ENCODE results near the gene B4GALT5.
A peak's percentile ranks its signal among the peaks of the same experiment; 100 is the strongest.
"Not testable (repeated sequence)": the region's sequence is repeated elsewhere in the genome, so short reads cannot be mapped to it uniquely, and the experiment has no call there.

Gene B4GALT5

GRCh38 chr20:49724408-49725223 lies 10.9 kb upstream of the B4GALT5 start:
- DNase-seq (ENCODE audit: low read depth, low spot score) = peak; percentile 28
- peak overlapping the region; percentile 21 for H3K9ac ChIP-seq (ENCODE audit: insufficient read length)
- no peaks in the 10 kb centered on the region for H3K9me3 ChIP-seq (ENCODE audit: low read depth, low read length)
- H3K36me3 ChIP-seq (ENCODE audit: insufficient read depth, low read length) = no peaks in the 10 kb centered on the region
- no peak for TF ChIP-seq FOXP2 (optimal IDR thresholded peaks at IDR 0.05; ENCODE audit: control extremely low read depth, extremely low read length, insufficient read depth)
- no peak for TF ChIP-seq POLR2AphosphoS5 (IDR thresholded peaks at IDR 0.05; ENCODE audit: borderline replicate concordance, low read depth, low read length)
- TF ChIP-seq EZH2 (IDR thresholded peaks at IDR 0.05) = no peak
- peak overlapping the region; percentile 54 for H3K4me3 ChIP-seq
- peak overlapping the region; percentile 86 for H3K27ac ChIP-seq

DNA sequence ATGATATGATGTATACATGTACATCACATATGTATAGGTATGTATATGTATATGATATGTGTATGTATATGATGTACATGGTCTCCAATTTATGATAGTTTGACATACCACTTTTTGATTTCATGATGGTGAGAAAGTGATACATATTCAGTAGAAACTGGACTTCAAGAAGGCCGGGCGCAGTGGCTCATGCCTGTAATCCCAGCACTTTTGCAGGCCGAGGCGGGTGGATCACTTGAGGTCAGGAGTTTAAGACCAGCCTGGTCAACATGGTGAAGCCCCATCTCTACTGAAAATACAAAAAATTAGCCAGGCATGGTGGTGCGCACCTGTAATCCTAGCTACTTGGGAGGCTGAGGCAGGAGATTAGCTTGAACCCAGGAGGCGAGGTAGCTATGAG lies 10.1 kb upstream of the B4GALT5 start:
- not testable (repeated sequence) for H3K27ac ChIP-seq; DNase-seq (ENCODE audit: low read depth, low spot score); H3K9me3 ChIP-seq (ENCODE audit: low read depth, low read length); H3K4me3 ChIP-seq; H3K9ac ChIP-seq (ENCODE audit: insufficient read length); H3K36me3 ChIP-seq (ENCODE audit: insufficient read depth, low read length)

DNA sequence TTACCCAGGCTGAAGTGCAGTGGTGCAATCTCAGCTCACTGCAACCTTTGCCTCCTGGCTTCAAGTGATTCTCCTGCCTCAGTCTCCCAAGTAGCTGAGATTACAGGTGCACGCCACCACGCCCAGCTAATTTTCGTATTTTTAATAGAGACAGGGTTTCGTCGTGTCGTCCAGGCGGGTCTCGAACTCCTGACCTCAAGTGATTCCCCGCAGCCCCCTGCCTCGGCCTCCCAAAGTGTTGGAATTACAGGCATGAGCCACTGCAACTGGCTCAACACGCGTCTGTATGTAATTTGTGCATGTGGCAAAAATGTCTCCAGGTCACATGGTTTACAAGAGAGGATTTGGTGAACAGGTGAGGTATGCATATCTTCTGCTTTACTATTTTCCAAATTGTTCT lies 7.6 kb upstream of the B4GALT5 start:
- H3K36me3 ChIP-seq (ENCODE audit: insufficient read depth, low read length); DNase-seq (ENCODE audit: low read depth, low spot score); H3K27ac ChIP-seq; H3K9ac ChIP-seq (ENCODE audit: insufficient read length); H3K4me3 ChIP-seq; H3K9me3 ChIP-seq (ENCODE audit: low read depth, low read length): not testable (repeated sequence)

GRCh38 chr20:49715466-49715865 lies 1.8 kb upstream of the B4GALT5 start:
- no peak overlapping the region for H3K9ac ChIP-seq (ENCODE audit: insufficient read length)
- no peaks in the 10 kb centered on the region for H3K36me3 ChIP-seq (ENCODE audit: insufficient read depth, low read length)
- no peak overlapping the region for H3K4me3 ChIP-seq
- no peak for TF ChIP-seq EZH2 (IDR thresholded peaks at IDR 0.05)
- no peak for TF ChIP-seq FOXP2 (optimal IDR thresholded peaks at IDR 0.05; ENCODE audit: control extremely low read depth, extremely low read length, insufficient read depth)
- TF ChIP-seq POLR2AphosphoS5 (IDR thresholded peaks at IDR 0.05; ENCODE audit: borderline replicate concordance, low read depth, low read length) = no peak
- H3K9me3 ChIP-seq (ENCODE audit: low read depth, low read length) = no peaks in the 10 kb centered on the region
- no peak overlapping the region for H3K27ac ChIP-seq
- no peak for DNase-seq (ENCODE audit: low read depth, low spot score)

GRCh38 chr20:49712996-49713752 lies 504 bp downstream of the B4GALT5 start:
- TF ChIP-seq EZH2 (IDR thresholded peaks at IDR 0.05) (no peak), POLR2AphosphoS5 (IDR thresholded peaks at IDR 0.05; ENCODE audit: borderline replicate concordance, low read depth, low read length) (no peak), FOXP2 (optimal IDR thresholded peaks at IDR 0.05; ENCODE audit: control extremely low read depth, extremely low read length, insufficient read depth) (no peak)
- peak overlapping the region; percentile 35; the same call in 1 of the 2 replicates for H3K27ac ChIP-seq

DNA sequence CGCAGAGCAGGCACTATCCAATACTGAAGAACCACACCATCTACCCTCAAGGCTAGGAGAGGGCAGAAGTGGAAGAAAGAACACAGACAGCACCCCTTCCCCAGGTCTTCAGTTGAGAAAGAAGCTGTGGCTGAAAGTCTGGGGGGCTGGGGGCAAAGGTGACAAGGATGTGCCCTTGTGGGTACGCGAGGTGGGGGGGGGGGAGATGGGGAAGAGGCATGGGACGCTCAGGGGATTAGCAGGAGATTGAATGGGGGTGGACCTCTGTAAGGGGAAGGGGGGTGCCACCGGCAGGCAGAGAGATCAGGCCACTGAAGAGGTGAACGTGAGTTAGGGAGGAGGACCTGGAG lies 1.1 kb downstream of the B4GALT5 start:
- peak overlapping the region; percentile 92 for H3K4me3 ChIP-seq
- H3K36me3 ChIP-seq (ENCODE audit: insufficient read depth, low read length) = no peaks in the 10 kb centered on the region
- H3K27ac ChIP-seq = no peak overlapping the region
- no peaks in the 10 kb centered on the region for H3K9me3 ChIP-seq (ENCODE audit: low read depth, low read length)
- no peak for DNase-seq (ENCODE audit: low read depth, low spot score)
- no peak for TF ChIP-seq FOXP2 (optimal IDR thresholded peaks at IDR 0.05; ENCODE audit: control extremely low read depth, extremely low read length, insufficient read depth)
- no peak for TF ChIP-seq POLR2AphosphoS5 (IDR thresholded peaks at IDR 0.05; ENCODE audit: borderline replicate concordance, low read depth, low read length)
- no peak for TF ChIP-seq EZH2 (IDR thresholded peaks at IDR 0.05)
- peak overlapping the region; percentile 88 for H3K9ac ChIP-seq (ENCODE audit: insufficient read length)

More at GRCh38 chr20:49712996-49713752, 504 bp downstream of the B4GALT5 start:
- H3K36me3 ChIP-seq (ENCODE audit: insufficient read depth, low read length) = no peaks in the 10 kb centered on the region
- DNase-seq (ENCODE audit: low read depth, low spot score) = no peak
- peak overlapping the region; percentile 92 for H3K4me3 ChIP-seq
- peak overlapping the region; percentile 88 for H3K9ac ChIP-seq (ENCODE audit: insufficient read length)
- no peaks in the 10 kb centered on the region for H3K9me3 ChIP-seq (ENCODE audit: low read depth, low read length)

DNA sequence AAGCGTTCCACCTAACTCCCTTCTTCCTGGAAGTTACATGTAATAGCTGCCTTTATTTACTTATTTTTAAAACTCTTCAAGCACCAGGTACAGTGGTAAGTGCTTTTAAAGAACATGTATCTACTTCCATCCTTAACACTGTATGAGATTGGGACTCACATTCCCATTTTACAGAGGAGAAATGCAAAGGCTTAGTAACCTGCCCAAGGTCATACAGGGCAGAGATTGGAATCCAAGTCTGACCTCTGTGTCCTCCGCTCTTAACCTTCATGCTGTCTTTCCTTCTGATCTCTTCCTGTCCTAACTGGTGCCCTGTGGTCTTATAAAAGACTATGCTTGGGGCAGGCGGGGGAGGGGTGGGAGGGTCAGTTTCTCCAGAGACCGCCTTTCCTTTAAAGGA lies 1.6 kb downstream of the B4GALT5 start:
- no peak overlapping the region for H3K27ac ChIP-seq
- no peak for TF ChIP-seq POLR2AphosphoS5 (IDR thresholded peaks at IDR 0.05; ENCODE audit: borderline replicate concordance, low read depth, low read length)
- no peak for TF ChIP-seq FOXP2 (optimal IDR thresholded peaks at IDR 0.05; ENCODE audit: control extremely low read depth, extremely low read length, insufficient read depth)
- TF ChIP-seq EZH2 (IDR thresholded peaks at IDR 0.05) = no peak
- no peaks in the 10 kb centered on the region for H3K9me3 ChIP-seq (ENCODE audit: low read depth, low read length)
- peak overlapping the region; percentile 92 for H3K4me3 ChIP-seq
- DNase-seq (ENCODE audit: low read depth, low spot score) = no peak
- no peaks in the 10 kb centered on the region for H3K36me3 ChIP-seq (ENCODE audit: insufficient read depth, low read length)
- peak overlapping the region; percentile 88 for H3K9ac ChIP-seq (ENCODE audit: insufficient read length)

DNA sequence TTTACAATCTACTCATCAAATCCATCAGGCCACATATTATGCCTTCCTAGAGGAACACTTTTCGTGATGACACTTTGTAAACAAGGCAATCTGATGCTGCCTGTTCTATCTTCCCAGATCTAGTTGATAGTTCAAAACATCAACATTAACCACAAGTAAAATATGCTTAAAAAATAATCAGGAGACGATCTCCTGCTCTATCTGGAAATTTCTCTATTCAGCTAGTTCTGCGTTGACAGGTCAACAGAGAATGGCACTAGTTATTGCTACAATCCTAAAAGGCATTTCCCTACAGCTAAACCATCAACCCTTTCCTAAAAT lies 2.1 kb downstream of the B4GALT5 start:
- TF ChIP-seq FOXP2 (optimal IDR thresholded peaks at IDR 0.05; ENCODE audit: control extremely low read depth, extremely low read length, insufficient read depth) = no peak
- peak overlapping the region; percentile 92 for H3K4me3 ChIP-seq
- H3K36me3 ChIP-seq (ENCODE audit: insufficient read depth, low read length) = no peaks in the 10 kb centered on the region
- DNase-seq (ENCODE audit: low read depth, low spot score) = no peak
- no peak overlapping the region for H3K27ac ChIP-seq
- peak overlapping the region; percentile 39 for H3K9ac ChIP-seq (ENCODE audit: insufficient read length)
- no peaks in the 10 kb centered on the region for H3K9me3 ChIP-seq (ENCODE audit: low read depth, low read length)
